ENCODE results near the gene DES.
A peak's percentile ranks its signal among the peaks of the same experiment; 100 is the strongest.

The DES gene

DNA sequence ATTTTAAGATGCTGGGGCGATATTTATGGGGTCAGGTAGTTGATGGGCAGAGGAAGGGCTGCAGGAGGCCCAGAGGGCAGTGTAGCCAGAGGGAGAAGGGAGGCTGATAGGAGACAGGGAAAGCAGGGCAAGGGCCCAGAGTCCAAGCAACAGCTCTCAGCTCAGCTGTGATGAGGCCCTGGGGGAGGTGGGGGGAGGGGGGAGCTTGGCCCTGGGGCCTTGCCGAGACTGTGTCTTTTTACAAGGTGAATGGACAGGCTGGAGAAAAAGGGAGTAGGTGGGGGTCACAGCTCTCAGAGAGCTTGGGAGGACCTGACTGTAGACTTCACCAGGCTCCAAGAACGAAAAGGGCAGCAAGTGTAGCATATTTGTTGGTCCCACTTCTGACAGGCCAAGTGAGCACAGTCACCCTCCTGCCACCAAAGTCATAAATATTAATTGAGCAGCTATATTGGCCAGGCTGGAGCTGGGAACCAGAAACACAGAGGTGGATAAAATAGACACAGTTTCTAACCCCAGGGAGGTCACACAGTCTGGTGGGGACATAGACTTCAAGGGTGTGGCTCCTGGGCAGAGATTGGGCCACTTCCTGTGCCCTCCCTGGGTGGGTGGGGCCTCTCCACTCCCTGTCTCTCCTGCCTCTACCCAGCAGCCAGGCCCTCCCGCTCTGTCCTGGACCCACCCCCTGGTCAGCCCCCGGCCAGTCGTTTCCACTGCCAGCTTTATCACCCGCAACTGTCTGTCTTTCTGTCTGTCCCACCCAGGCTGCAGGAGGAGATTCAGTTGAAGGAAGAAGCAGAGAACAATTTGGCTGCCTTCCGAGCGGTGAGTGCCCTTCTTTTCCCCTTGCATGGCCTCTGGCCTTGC lies 1.4 kb downstream of the DES start:
- DNase-seq, result no peak

DNA sequence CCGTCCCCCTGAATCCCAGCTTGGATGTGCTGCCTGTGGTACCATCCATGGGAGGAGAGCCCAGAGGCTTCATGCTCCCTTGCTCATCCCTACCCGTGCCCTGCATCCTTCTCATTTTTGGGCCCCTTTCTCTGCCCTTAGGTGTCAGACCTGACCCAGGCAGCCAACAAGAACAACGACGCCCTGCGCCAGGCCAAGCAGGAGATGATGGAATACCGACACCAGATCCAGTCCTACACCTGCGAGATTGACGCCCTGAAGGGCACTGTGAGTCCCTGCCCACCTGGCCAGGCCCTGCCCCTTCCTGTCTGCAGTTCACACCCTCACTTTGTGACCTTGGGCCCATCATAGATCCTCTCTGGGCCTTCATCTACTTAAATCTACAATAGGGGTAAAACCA lies 2.5 kb downstream of the DES start:
- no peak for DNase-seq

DNA sequence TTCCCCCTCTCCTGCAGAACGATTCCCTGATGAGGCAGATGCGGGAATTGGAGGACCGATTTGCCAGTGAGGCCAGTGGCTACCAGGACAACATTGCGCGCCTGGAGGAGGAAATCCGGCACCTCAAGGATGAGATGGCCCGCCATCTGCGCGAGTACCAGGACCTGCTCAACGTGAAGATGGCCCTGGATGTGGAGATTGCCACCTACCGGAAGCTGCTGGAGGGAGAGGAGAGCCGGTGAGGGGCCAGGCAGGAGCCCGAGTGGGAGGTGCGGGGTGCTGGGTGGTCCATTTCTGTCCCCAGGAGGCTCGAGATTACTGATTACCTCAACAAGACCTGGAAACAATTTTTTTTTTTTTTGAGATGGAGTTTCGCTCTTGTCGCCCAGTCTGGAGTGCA lies 3.1 kb downstream of the DES start:
- DNase-seq, result no peak

DNA sequence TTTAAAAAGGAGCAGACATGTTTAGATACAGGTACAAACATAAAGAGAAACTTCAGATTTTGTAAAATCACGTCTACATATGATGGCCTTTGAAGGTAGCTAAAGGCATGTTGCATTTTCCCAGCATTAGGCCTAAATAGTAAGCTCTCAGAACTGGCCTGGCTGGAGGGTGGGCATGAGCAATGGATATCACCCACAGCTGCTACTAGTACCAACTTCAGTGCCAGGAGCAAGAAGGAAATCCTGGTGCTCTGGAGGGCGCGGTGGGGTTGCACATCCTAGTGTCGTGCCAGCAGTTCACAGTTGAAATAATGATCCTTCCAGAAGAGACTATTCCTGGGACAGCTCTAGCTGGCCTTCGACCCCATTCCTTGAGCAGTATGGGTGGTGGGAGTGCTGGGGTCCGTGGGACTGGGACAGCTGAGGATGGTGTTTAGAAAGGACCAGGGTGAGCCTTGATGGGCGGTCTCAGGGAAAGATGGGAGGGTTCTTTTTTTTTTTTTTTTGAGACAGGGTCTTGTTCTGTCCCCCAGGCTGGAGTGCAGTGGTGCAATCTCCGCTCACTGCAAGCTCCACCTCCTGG lies 4.9 kb downstream of the DES start:
- DNase-seq, result no peak

DNA sequence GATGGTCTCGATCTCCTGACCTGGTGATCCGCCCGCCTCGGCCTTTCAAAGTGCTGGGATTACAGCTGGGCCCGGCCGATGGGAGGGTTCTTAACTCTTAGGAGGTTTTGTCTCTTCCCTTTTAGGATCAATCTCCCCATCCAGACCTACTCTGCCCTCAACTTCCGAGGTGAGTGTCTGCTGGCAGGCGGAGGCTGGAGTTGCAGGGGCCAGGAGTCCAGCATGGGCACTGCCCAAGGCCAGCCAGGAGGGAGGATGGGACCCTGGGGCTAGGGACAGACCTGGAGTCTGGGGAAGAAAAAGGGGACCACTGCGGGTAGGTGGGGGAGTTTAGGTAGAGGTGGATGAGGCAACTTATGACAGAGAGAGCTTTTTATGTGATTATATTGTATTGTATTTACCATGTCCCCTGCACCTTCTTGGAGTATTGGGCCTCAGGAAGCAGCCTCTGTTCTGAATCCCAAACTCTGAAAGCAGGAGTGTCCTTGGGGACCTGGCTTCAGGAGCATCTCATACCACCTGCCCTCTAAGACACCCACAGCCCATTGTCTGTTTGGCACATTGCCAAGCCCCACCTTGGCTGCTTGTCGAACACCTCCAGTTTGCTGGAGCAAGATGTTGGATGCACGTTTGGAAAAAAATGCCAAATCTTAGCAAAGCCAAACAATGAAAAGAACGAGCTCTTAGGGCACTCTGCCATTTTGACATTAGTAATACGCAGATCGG lies 5.6 kb downstream of the DES start:
- no peak for DNase-seq

DNA sequence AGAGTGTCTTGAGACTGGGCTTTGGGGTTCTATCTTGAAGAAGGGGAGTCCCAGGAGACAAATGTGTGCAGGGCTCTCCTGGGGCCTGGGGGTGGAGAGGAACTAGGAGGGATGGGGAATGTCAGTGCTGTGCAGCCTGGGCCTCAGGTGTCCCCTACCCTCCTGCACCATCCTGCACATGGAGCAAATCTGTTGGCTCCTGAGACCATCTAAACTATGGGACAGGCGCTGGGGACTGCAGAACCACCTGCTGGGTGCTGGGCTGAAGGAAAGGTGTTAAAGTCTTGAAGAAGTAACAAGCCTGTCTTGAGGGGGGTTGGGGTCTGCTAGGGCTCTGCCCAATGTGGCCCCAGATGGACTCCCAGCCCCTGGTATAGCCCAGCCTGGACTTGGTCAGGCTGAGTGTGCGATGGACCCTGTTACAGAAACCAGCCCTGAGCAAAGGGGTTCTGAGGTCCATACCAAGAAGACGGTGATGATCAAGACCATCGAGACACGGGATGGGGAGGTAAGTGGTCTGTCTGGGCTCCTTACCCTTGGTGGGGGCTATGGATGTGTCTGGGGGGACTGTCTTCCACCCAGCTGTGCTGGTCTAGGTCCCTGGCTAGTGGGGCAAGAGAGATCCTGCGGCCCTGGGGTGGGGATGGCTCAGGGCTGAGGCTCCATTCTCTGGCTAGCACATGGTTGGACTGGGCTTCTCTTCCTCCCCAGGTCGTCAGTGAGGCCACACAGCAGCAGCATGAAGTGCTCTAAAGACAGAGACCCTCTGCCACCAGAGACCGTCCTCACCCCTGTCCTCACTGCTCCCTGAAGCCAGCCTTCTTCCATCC lies 7.3 kb downstream of the DES start:
- no peak for DNase-seq

DNA sequence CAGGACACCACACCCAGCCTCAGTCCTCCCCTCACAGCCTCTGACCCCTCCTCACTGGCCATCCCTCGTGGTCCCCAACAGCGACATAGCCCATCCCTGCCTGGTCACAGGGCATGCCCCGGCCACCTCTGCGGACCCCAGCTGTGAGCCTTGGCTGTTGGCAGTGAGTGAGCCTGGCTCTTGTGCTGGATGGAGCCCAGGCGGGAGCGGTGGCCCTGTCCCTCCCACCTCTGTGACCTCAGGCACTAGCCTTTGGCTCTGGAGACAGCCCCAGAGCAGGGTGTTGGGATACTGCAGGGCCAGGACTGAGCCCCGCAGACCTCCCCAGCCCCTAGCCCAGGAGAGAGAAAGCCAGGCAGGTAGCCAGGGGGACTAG lies 7.9 kb downstream of the DES start:
- DNase-seq, result no peak

DNA sequence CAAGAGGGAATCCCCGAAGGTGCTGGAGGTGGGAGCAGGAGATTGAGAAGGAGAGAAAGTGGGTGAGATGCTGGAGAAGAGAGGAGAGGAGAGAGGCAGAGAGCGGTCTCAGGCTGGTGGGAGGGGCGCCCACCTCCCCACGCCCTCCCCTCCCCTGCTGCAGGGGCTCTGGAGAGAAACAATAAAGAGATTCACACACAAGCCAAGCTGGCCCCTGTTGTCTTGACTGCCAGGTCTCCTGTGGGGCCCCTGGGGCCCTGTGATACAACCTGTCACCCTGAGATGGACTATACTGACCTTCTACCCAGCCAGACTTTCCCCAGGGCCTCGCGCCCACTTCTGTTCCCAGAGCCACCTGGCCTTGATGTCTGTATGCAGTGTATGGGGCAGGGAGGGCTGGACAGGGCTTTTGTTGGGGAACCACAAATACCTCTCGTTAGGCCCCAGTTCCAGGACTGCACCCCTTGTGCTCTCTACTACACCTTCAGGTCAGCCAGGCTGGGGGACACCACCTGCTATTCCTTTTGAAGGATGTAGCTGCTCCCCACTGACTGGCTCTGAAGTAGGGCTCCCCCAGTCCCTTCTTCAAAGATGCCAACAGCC lies 8.5 kb downstream of the DES start:
- no peak for DNase-seq

DNA sequence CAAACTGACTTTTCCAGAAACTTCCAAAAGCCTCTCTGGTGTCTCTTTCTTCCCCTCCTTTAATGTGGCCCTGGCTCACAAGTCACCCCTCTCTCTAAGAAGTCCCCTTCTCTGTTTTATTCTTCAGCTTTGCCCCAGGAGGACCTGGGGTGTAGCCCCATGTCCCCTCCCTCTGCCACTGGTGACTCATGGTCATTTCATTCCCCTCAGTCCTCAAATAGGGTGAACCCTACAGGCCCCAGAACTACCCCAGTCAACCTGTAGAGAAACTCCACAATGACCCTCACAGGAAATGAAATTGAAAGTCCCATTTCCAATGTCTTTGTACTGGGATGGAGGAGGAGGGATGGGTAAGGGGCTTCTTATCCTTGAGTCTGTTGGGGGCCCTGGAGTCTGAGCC lies 10.3 kb downstream of the DES start:
- DNase-seq, result no peak

DNA sequence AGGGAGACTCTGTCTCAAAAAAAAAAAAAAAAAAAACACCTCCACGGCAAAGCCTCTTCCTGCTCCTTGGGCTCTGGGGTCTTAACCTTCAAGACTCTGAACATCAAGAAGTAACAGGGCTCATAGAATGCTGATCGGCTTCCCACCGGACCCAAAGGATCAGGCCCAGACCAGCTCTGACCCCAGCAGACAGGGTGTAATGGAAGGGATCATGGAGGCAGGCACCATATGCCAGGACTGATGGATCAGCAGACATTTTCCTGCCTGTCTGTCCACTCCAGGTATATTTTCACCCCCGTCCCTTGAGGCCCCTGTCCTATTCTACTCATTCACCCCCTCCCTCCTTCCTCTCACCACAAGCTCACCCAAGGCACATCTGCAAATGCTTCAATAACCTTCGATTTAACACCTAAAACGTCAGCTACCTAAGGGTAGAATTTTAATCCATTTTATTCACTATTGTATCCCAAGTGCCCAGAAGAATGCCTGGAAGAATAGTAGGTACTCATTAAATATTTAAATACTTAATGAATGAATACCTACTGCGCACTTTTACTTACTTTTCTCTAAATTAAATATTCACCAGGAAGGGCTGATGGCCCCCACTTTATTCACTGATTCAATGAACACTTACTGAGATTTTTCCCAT lies 11.9 kb downstream of the DES start:
- DNase-seq, result no peak

DNA sequence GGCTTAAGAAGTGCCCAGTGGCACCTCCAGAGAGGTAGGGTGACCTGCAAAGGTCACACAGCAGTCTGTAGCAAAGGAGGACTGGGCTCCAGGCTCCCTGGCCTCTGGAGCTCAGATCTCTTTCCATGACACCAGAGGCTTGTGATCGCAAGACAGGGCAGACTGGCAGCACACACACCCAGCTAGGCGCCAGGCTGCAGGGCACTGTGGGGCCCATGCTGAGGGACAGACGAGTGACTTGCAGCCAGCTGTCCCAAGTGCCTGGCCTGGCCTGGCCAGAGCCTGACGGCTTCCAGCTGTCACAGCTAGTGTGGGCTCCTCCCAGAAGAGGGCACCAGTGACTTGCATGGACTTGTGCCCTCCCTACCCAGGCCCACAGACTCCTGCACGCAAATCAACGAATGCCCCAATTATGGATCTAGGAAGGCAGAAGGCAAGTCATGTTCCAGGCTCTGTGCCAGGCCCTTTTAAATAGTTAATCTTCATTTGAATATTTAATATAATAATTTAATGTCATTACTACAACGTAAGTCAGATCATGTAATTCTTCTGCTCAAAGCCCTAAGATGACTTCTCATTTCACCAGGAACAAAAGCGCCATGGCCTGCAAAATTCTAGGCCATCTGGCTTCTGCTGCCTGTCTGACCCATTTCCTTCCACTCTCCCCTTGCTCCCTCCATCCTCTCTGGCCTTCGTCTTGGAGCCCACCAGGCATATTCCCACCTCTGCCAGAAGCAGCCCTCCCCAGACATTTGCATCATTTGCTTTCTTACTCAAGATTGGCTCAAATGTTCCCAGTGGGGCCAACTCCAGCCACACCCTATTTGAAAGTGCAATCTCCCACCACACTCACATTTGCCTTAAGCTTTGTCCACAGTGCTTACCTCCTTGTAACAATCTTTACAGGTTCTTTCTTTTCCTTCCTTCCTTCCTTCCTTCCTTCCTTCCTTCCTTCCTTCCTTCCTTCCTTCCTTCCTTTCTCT lies 12.7 kb downstream of the DES start:
- DNase-seq, result peak in 14 of 58 donors; percentile 4 to 36 (median 14)

DNA sequence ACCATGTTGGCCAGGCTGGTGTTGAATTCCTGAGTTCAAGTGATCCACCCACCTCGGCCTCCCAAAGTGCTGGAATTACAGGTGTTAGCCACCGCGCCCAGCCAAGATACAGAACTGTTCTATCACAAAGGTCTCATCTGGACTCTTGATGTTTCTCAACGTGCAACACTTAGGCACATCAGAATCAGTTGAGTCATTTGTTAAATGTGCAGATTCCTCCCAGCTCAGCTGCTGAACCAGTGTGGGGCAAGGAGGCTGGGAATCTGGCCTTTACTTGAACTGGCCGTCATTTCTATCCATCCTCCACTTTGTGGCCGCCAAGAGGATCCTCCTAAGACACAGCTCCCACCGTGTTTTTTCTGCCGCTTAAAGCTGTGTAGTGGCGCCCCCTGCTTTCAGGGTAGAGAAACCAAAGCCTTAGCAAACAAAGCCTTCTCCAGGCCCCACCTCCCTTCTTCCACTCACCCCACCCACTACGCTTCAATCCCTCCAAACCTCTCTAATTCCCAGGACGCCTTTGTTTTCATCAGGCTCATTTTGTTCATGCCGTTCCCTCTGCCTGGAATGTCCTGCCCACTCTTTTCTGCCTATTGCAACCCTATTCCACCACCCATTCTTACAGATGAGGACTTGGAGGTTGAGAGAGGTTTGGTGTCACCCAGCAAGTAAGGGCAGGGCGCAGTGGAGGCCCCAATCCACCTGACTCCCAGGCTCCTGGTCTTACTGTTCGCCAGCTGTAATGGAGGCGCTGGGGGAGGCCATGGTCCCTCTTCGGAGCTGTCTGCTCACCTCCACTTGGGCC lies 15.7 kb downstream of the DES start:
- no peak for DNase-seq

DNA sequence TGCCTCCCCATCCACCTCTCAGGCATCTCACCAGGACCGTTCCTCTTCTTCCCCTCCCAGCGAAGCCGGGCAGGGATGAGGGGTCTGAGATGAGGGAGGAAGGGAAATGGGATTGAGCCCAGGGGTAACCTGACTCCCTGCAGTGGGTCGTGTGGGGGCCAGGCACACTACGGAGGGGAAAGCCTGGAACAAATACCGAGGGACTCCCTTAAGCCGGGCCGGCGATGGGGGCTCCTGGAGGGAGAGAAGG lies 16.2 kb downstream of the DES start:
- DNase-seq, result no peak

DNA sequence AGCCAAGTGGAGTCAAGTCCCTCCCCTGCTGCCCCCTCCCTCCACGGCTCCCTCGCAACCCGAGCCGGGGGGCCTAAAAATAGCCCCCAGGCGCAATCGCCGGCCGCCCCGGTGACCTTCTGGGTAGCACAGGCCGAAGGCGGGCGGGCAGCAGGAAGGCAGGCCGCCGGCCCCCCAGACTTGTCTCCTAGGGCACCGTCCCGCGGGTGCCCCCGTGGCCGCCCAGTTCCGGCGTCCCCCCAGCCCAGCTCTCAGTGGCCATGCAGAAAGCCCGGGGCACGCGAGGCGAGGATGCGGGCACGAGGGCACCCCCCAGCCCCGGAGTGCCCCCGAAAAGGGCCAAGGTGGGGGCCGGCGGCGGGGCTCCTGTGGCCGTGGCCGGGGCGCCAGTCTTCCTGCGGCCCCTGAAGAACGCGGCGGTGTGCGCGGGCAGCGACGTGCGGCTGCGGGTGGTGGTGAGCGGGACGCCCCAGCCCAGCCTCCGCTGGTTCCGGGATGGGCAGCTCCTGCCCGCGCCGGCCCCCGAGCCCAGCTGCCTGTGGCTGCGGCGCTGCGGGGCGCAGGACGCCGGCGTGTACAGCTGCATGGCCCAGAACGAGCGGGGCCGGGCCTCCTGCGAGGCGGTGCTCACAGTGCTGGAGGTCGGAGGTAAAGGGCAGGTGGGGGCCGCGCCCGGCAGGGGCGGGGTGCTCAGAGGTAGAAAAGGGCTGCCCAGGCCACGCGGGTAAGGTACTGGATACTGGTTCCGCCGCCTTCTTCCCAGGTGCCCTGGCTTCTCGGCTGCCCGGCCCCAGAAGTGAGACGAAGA lies 16.7 kb downstream of the DES start, which contains the start of gene SPEG:
TSS of gene SPEG (plus strand) at position 126 of the 808 bp plus-strand sequence. CDS start at position 261, 135 bp downstream.
- no peak for DNase-seq

DNA sequence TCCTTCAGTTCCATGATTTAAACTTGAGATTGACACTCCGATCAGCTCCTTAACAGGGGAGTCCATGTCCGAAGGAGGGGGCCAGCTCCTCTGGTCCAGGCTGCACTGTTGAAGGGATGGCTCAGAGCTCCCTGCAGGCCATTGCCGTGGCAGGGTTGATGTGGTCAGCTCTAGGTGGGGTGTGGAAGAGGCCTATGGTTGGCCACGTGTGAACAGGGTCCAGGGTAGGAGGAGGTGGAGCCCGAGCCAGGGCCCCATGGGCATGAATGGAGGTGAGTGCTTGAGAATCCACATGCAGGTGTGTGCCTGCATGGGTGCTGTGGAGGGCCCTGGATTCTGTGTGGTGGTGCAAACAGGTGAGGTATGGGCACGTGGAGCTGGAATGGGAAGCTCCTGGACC lies 17.5 kb downstream of the DES start:
- no peak for DNase-seq

DNA sequence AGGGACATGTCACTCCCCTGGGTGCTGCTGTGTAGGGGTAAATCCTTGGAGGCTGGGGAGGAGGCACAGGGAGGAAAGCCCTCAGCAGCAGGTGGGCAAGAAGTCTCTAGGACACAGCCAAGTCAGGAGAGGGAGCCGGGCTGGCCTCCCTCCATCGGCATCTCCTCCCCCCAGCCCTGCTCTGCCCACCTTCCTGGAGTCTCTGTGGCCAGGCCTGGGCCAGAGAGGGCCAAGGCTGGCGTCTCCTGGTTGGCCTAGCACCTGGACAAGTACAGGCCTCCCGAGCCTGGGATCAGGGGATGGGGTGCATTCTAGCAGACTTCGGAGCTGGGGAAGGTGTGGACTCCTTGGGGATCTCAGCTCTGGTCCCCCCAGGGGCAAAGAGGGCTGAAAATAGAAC lies 18.3 kb downstream of the DES start:
- DNase-seq, result no peak

DNA sequence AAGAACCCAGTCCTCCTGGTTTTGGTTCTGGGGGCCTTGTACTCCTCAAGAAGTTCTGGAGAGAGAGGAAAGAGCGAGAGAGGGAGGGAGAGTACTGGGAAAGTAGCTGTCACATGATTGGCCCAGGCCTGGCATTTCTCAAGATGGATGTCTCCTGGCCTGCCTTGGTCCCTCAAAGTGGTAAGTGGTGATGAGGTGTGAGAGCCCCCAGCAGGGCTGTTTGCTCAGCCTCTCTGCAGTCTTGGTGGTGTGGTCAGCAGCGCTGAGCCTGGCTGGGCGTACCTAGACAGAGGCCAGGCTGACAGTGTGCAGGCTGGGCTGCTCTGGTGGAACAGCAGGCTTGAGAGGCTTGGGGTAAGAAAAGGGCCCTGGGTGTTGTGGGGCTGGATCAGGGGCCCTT lies 19.0 kb downstream of the DES start:
- DNase-seq, result no peak

DNA sequence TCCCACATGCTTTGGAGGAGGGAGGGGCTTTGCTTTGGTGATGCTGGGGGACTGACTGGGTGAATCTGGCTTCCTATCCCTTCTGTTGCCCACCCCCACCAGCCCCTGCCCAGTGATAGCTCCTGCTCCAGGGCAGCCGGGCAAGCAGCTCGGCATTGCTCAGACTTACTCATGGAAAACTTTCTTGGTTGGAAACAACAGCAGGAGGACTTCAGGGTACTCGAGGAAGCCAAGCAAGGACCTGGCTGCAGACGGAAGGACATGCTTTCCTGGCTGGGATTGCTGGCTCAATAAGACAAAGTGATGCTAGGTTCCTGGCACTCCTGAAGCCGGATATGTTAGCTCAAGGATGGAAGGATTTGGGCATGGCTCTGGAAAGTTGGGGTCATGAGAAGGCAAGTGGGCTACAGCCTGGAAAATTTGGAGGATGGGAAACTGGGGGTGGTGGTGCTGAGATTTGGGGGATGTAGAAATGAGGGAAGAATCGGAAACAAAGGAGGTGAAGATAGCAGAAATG lies 19.6 kb downstream of the DES start:
- no peak for DNase-seq

Data from anterior cingulate cortex (tissue), 58 donors.